WTC11 (cell line): Measurements from ENCODE around the gene SLC51B. TPM values are rescaled to one million over a fixed set of nuclear protein-coding genes. Genes with fewer than 3 reads are reported as not detected.

Source experiments
- ATAC-seq: fragments of 200-7000 bp; cut with Tn5 transposase; 2 replicates; pipeline ENCODE4 v1.10.0; 2021; ENCODE audit warnings: mild to moderate bottlenecking, moderate library complexity
- CTCF ChIA-PET: fragments of 300-600 bp; sonication (Branson Sonifier 250); formaldehyde crosslinking; loops from one replicate; lab custom pipeline; 2021; ENCODE audit warnings: antibody characterized with exemption; lab: Charles Lee
- POLR2A ChIA-PET: fragments of 350-600 bp; sonication (Branson Sonifier 250); formaldehyde crosslinking; loops from one replicate; lab custom pipeline; 2021; ENCODE audit warnings: antibody characterized with exemption; lab: Charles Lee
- DNase-seq: peaks from one replicate; pipeline ENCODE4 v3.0.0; 2021; ENCODE audit warnings: low spot score
- H3K27ac Mint-ChIP-seq: 2 replicates; pipeline ENCODE4 v1.8.0; 2021; ENCODE audit warnings: mixed read lengths
- H3K27me3 Mint-ChIP-seq: 2 replicates; pipeline ENCODE4 v1.8.0; 2021; ENCODE audit warnings: low read depth, mild to moderate bottlenecking, moderate library complexity, mixed read lengths
- H3K36me3 Mint-ChIP-seq: 2 replicates; pipeline ENCODE4 v1.8.0; 2021; ENCODE audit warnings: mixed read lengths
- H3K4me1 Mint-ChIP-seq: 2 replicates; pipeline ENCODE4 v1.8.0; 2022; ENCODE audit warnings: mixed read lengths
- H3K4me3 Mint-ChIP-seq: 2 replicates; pipeline ENCODE4 v1.8.0; 2021; ENCODE audit warnings: mild to moderate bottlenecking, moderate library complexity, mixed read lengths
- H3K9me3 Mint-ChIP-seq: 2 replicates; pipeline ENCODE4 v1.8.0; 2021; ENCODE audit warnings: mixed read lengths
- EMX1 ChIP-seq: fragments of 250-450 bp; sonication (Bioruptor Pico); IDR thresholded peaks from 2 replicates; pipeline ENCODE4 v1.8.0; 2021; ENCODE audit warnings: mild to moderate bottlenecking
- MXD4 ChIP-seq: fragments of 250-450 bp; sonication (Bioruptor Pico); IDR thresholded peaks from 2 replicates; pipeline ENCODE4 v1.8.0; 2021; ENCODE audit warnings: mild to moderate bottlenecking, moderate library complexity, borderline replicate concordance
- NR2C2 ChIP-seq: sonication (generic); formaldehyde crosslinking; IDR thresholded peaks from 2 replicates; pipeline ENCODE4 v1.8.0; 2022; ENCODE audit warnings: mild to moderate bottlenecking, missing genetic modification reagents
- NR3C1 ChIP-seq: sonication (generic); formaldehyde crosslinking; conservative IDR thresholded peaks from 2 replicates; pipeline ENCODE4 v1.8.1; 2023; ENCODE audit warnings: low read depth, mild to moderate bottlenecking, missing genetic modification reagents
- TEAD1 ChIP-seq: sonication (generic); formaldehyde crosslinking; IDR thresholded peaks from 2 replicates; pipeline ENCODE4 v1.8.0; 2022; ENCODE audit warnings: mild to moderate bottlenecking, missing genetic modification reagents
- ZBTB21 ChIP-seq: sonication (generic); formaldehyde crosslinking; IDR thresholded peaks from 2 replicates; pipeline ENCODE4 v1.8.1; 2023; ENCODE audit warnings: mild to moderate bottlenecking, missing genetic modification reagents, borderline replicate concordance
- ZNF138 ChIP-seq: sonication (generic); formaldehyde crosslinking; conservative IDR thresholded peaks from 2 replicates; pipeline ENCODE4 v1.8.1; 2022; ENCODE audit warnings: mild to moderate bottlenecking, moderate library complexity, missing genetic modification reagents
- ZNF263 ChIP-seq: sonication (generic); formaldehyde crosslinking; IDR thresholded peaks from 2 replicates; pipeline ENCODE4 v1.8.1; 2022; ENCODE audit warnings: low read depth, mild to moderate bottlenecking, moderate library complexity, missing genetic modification reagents
- ZNF396 ChIP-seq: fragments of 250-450 bp; sonication (Bioruptor Pico); IDR thresholded peaks from 2 replicates; pipeline ENCODE4 v1.8.0; 2021; ENCODE audit warnings: mild to moderate bottlenecking, moderate library complexity, borderline replicate concordance
- ZNF671 ChIP-seq: fragments of 250-450 bp; sonication (Bioruptor Pico); IDR thresholded peaks from 2 replicates; pipeline ENCODE4 v1.8.0; 2021; ENCODE audit warnings: mild to moderate bottlenecking
- total RNA-seq: library from RNA; stranded (reverse); gene quantifications from 3 replicates; pipeline ENCODE4 v1.2.3, GENCODE V29; 2021
- TF ChIP-seq, protein P1 (sequence below): sonication (generic); formaldehyde crosslinking; conservative IDR thresholded peaks from 2 replicates; pipeline ENCODE4 v1.8.1; 2023; ENCODE audit warnings: mild to moderate bottlenecking, low read depth, missing genetic modification reagents, moderate library complexity
- TF ChIP-seq, protein P2 (sequence below): sonication (generic); formaldehyde crosslinking; IDR thresholded peaks from 2 replicates; pipeline ENCODE4 v1.8.0; 2022; ENCODE audit warnings: mild to moderate bottlenecking, missing genetic modification reagents
- TF ChIP-seq, protein P3 (sequence below): fragments of 250-450 bp; sonication (Bioruptor Pico); conservative IDR thresholded peaks from 2 replicates; pipeline ENCODE4 v1.9.0; 2021; ENCODE audit warnings: mild to moderate bottlenecking
- TF ChIP-seq, protein P4 (sequence below): sonication (generic); formaldehyde crosslinking; IDR thresholded peaks from 2 replicates; pipeline ENCODE4 v1.8.0; 2023; ENCODE audit warnings: missing genetic modification reagents
- TF ChIP-seq, protein P5 (sequence below): sonication (generic); formaldehyde crosslinking; IDR thresholded peaks from 2 replicates; pipeline ENCODE4 v1.8.1; 2022; ENCODE audit warnings: low read depth, mild to moderate bottlenecking, moderate library complexity, missing genetic modification reagents, borderline replicate concordance
- TF ChIP-seq, protein P6 (sequence below): sonication (generic); formaldehyde crosslinking; IDR thresholded peaks from 2 replicates; pipeline ENCODE4 v1.8.1; 2023; ENCODE audit warnings: mild to moderate bottlenecking, missing genetic modification reagents
- TF ChIP-seq, protein P7 (sequence below): sonication (generic); formaldehyde crosslinking; IDR thresholded peaks from 2 replicates; pipeline ENCODE4 v1.8.1; 2023; ENCODE audit warnings: mild to moderate bottlenecking, missing genetic modification reagents, moderate library complexity

The SLC51B gene
- total RNA-seq, 1 experiment from 2014 or later: not detected

DNA sequence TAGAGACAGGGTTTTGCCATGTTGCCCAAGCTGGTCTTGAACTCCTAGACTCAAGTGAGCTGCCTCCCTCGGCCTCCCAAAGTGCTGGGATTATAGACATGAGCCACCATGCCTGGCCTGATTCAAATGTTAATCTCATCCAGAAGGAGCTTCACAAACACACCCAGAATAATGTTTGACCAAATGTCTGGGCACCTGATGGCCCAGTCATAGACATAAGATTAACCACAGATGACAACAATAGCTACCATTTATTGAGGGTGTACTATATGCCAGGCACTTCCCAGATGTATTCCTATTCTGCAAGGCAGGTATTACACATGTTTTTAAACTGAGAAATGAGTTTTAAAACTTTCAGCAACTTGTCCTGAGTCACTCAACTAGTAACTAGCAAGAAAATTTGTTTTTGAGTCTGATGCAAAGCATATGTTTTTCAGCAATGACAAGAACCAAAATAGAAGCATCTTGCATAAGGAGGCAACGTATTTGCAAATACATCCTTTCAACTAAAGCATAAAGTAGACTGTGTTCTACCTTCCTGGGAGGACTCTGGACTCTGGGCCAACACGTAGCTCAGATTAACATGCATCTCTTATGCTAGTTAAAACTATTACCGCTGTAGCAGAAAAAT is 47.3 kb upstream of the SLC51B start:
- peaks cover 3% of the 10 kb centered on the region for H3K36me3 Mint-ChIP-seq
- ATAC-seq (no peak), DNase-seq (no peak)
- no peak for TF ChIP-seq NR3C1 (CRISPR knock-in tag)
- TF ChIP-seq, protein P1, sequence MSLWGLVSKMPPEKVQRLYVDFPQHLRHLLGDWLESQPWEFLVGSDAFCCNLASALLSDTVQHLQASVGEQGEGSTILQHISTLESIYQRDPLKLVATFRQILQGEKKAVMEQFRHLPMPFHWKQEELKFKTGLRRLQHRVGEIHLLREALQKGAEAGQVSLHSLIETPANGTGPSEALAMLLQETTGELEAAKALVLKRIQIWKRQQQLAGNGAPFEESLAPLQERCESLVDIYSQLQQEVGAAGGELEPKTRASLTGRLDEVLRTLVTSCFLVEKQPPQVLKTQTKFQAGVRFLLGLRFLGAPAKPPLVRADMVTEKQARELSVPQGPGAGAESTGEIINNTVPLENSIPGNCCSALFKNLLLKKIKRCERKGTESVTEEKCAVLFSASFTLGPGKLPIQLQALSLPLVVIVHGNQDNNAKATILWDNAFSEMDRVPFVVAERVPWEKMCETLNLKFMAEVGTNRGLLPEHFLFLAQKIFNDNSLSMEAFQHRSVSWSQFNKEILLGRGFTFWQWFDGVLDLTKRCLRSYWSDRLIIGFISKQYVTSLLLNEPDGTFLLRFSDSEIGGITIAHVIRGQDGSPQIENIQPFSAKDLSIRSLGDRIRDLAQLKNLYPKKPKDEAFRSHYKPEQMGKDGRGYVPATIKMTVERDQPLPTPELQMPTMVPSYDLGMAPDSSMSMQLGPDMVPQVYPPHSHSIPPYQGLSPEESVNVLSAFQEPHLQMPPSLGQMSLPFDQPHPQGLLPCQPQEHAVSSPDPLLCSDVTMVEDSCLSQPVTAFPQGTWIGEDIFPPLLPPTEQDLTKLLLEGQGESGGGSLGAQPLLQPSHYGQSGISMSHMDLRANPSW (CRISPR knock-in tag): no peak
- TF ChIP-seq, protein P2, sequence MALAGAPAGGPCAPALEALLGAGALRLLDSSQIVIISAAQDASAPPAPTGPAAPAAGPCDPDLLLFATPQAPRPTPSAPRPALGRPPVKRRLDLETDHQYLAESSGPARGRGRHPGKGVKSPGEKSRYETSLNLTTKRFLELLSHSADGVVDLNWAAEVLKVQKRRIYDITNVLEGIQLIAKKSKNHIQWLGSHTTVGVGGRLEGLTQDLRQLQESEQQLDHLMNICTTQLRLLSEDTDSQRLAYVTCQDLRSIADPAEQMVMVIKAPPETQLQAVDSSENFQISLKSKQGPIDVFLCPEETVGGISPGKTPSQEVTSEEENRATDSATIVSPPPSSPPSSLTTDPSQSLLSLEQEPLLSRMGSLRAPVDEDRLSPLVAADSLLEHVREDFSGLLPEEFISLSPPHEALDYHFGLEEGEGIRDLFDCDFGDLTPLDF (CRISPR knock-in tag): no peak
- TF ChIP-seq, protein P3, sequence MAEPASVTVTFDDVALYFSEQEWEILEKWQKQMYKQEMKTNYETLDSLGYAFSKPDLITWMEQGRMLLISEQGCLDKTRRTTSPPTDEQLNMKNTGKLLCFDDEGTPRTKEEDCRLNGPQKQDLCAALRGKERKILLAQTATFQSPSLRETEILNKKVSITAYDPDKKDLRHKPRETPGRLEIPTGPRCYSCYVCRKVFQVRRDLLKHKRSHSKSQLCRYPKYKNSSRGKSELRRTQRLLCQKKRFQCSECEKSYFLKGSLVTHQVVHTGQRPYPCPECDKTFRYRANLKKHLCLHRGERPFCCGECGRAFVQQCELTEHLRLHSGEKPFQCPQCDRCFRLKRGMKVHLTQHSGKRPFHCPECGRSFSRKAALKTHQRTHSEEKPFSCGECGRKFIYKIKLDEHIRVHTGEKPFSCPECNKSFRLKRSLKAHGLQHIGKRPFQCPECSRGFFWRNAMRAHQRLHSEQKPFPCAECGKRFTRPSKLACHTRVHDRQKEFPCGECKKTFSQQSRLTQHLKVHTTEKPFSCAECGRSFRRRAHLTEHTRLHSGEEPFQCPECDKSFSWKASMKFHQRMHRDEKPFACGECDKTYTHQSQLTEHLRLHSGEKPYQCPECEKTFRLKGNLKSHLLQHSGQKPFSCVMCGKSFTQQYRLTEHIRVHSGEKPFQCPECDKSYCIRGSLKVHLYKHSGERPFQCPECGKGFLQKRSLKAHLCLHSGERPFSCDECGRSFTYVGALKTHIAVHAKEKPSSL (CRISPR knock-in tag): no peak
- TF ChIP-seq ZNF671 (CRISPR knock-in tag): no peak
- TF ChIP-seq ZNF138 (CRISPR knock-in tag): no peak
- no peak for TF ChIP-seq TEAD1 (CRISPR knock-in tag)
- TF ChIP-seq, protein P4, sequence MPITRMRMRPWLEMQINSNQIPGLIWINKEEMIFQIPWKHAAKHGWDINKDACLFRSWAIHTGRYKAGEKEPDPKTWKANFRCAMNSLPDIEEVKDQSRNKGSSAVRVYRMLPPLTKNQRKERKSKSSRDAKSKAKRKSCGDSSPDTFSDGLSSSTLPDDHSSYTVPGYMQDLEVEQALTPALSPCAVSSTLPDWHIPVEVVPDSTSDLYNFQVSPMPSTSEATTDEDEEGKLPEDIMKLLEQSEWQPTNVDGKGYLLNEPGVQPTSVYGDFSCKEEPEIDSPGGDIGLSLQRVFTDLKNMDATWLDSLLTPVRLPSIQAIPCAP (CRISPR knock-in tag): no peak
- no peaks in the 10 kb centered on the region for H3K4me1 Mint-ChIP-seq
- no peak overlapping the region for H3K4me3 Mint-ChIP-seq
- ChIA-PET CTCF (interaction anchor here (0.7 to 1.2 kb wide), 2 partner anchors 19 to 214 kb away, joined by 3 to 4 read pairs; partner anchors contain the start of gene CILP), POLR2A (no interaction called here)
- H3K27ac Mint-ChIP-seq: no peak overlapping the region
- H3K9me3 Mint-ChIP-seq: no peaks in the 10 kb centered on the region
- no peaks in the 10 kb centered on the region for H3K27me3 Mint-ChIP-seq

DNA sequence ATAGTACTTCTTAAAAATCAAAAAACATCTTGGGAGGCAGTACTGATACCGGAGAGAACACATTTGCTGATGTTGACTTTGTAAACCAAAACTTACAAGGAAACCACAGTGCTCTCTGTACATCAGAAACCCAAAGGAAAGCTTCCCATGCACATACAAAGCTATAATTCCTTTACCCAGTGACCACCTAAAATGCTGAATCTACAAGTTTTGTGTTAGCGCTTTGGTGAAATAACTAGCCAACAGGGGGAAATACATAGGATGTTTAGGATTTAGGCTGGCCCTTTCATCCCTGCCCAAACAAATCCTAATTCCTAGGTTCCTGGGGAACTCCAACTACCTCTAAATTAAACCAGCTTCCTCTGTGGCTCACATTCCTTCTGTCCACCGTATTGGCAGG is 40.2 kb upstream of the SLC51B start:
- no peak overlapping the region for H3K27ac Mint-ChIP-seq
- CTCF ChIA-PET: interaction anchor here (1.8 kb wide), 1 partner anchor 97 kb away, joined by 5 read pairs; no protein-coding TSS in a partner anchor
- POLR2A ChIA-PET: no interaction called here

More for the DNA sequence above, 40.2 kb upstream of the SLC51B start:
- peaks cover 23% of the 10 kb centered on the region for H3K36me3 Mint-ChIP-seq
- peaks cover 5% of the 10 kb centered on the region for H3K4me1 Mint-ChIP-seq
- DNase-seq (no peak), ATAC-seq (no peak)
- TF ChIP-seq, protein P5, sequence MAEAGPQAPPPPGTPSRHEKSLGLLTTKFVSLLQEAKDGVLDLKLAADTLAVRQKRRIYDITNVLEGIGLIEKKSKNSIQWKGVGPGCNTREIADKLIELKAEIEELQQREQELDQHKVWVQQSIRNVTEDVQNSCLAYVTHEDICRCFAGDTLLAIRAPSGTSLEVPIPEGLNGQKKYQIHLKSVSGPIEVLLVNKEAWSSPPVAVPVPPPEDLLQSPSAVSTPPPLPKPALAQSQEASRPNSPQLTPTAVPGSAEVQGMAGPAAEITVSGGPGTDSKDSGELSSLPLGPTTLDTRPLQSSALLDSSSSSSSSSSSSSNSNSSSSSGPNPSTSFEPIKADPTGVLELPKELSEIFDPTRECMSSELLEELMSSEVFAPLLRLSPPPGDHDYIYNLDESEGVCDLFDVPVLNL (CRISPR knock-in tag): no peak
- no peak for TF ChIP-seq ZNF396 (CRISPR knock-in tag)
- TF ChIP-seq NR2C2 (CRISPR knock-in tag): no peak
- TF ChIP-seq MXD4 (CRISPR knock-in tag): no peak
- no peak for TF ChIP-seq EMX1
- TF ChIP-seq, protein P2 (CRISPR knock-in tag): no peak
- TF ChIP-seq, protein P6, sequence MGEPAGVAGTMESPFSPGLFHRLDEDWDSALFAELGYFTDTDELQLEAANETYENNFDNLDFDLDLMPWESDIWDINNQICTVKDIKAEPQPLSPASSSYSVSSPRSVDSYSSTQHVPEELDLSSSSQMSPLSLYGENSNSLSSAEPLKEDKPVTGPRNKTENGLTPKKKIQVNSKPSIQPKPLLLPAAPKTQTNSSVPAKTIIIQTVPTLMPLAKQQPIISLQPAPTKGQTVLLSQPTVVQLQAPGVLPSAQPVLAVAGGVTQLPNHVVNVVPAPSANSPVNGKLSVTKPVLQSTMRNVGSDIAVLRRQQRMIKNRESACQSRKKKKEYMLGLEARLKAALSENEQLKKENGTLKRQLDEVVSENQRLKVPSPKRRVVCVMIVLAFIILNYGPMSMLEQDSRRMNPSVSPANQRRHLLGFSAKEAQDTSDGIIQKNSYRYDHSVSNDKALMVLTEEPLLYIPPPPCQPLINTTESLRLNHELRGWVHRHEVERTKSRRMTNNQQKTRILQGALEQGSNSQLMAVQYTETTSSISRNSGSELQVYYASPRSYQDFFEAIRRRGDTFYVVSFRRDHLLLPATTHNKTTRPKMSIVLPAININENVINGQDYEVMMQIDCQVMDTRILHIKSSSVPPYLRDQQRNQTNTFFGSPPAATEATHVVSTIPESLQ (CRISPR knock-in tag): no peak
- TF ChIP-seq ZNF263 (CRISPR knock-in tag): no peak
- TF ChIP-seq ZBTB21 (CRISPR knock-in tag): no peak
- TF ChIP-seq, protein P7, sequence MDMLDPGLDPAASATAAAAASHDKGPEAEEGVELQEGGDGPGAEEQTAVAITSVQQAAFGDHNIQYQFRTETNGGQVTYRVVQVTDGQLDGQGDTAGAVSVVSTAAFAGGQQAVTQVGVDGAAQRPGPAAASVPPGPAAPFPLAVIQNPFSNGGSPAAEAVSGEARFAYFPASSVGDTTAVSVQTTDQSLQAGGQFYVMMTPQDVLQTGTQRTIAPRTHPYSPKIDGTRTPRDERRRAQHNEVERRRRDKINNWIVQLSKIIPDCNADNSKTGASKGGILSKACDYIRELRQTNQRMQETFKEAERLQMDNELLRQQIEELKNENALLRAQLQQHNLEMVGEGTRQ (CRISPR knock-in tag): no peak
- H3K4me3 Mint-ChIP-seq: no peak overlapping the region
- H3K27me3 Mint-ChIP-seq: no peaks in the 10 kb centered on the region
- H3K9me3 Mint-ChIP-seq: no peaks in the 10 kb centered on the region
